ENCODE measurements around the gene FARSB.

Gene FARSB

GRCh38 chr2:222545823-222546795 is 109.8 kb downstream of the FARSB start:
- DNase-seq, result no peak

DNA sequence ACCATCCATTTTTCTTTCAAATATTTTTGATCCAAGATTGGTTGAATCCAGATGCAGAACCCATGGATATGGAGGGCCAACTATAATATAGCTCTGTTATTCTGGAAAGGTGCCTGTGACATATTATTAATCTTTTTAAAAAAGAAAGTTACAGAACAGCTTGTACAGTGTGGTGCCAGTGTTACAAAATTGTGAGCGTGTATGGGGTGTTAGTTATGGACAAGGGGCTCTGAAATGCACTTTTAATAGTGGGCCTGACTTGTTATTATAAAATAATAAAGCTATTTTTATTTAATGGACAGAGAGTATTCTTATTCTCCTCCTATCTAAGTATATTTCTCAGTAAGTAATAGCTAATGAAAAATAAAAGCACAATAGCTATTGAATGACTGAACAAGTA is 111.2 kb downstream of the FARSB start:
- no peak for DNase-seq

DNA sequence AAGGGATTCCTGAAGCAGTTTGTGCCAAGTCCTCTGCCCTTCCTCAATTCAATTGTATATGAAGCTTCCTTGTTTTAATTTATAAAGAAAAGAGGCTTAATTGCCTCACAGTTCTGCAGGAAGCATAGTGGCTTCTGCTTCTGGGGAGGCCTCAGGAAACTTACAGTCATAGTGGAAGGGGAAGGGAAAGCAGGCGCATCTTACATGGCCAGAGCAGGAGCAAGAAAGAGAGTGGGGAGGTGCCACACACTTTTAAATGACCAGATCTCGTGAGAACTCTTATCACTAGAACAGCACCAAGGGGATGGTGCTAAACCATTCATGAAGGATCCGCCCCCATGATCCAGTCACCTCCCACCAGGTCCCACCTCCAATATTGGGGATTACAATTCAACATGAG is 117.4 kb downstream of the FARSB start:
- DNase-seq, result no peak

DNA sequence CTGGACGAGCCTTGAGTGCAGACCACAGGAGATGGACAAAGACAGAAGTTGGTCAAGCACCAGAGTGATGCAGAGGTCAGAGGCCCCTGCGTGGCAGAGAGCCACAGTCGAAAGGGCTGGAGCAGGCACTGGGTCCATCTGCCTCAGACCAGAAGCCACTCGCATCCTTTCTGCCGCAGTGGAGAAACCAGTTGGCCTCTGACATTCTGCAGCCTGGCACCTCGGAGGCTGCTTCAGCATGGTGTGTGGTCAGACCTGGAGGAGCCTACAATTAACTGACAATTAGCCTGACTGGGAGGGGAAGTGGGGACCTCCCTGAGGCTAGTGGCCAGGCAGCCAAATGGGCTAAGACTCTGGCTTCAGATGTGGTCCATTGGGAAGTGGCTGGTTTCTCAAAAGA is 120.4 kb downstream of the FARSB start:
- no peak for DNase-seq

GRCh38 chr2:222532315-222532714 is 123.6 kb downstream of the FARSB start:
- DNase-seq, result no peak

- no peak for DNase-seq
These were observed 129.2 kb downstream of the FARSB start for GRCh38 chr2:222526480-222527277.

GRCh38 chr2:222525811-222526210 is 130.1 kb downstream of the FARSB start:
- no peak for DNase-seq

- no peak for DNase-seq
These were observed 131.9 kb downstream of the FARSB start for GRCh38 chr2:222523783-222524544.

DNA sequence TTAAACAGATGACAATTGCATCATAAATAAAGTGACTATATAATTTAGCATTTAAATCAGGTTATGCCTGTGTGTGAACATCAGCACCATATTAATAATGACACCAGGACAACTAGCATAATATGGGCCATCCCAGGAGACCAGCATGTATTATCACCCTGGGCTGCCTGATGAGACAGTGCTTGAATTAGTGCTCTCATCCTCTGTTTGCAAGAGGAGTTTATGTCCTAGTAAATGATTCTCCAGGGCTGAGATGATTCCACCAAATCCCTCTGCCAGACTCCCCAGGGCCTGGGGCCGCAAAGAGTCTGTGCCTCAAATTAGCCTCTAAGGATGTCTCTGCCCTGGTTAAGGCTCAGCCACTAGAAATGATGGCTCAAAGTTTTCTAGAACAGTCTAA is 133.8 kb downstream of the FARSB start:
- no peak for DNase-seq

DNA sequence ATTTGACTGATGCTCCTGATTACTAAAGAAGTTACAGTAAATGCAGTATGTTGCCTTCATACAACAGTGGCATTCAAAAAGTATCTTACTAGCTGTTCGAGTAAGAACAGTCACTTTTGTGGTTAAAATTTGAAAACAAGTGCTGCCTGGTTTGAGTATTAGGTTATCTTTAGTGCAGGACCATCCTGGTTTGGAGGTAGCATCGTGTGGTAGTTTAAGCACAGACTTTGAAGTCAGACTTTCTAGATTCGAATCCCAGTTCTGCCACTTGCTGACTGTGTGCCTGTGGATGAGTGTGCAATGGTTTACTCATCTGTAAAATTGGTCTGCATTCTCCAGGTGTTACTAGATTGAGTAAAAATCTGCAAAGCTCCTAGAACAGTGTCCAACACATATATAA is 134.8 kb downstream of the FARSB start:
- no peak for DNase-seq
